DMS 273 (cell line): ENCODE measurements around the gene HK1.
"Not testable (repeated sequence)": the region's sequence is repeated elsewhere in the genome, so short reads cannot be mapped to it uniquely, and the experiment has no call there.

Experiments used
- DNase-seq: peaks from one replicate; lab custom pipeline; 2025; ENCODE audit not compliant: unreplicated experiment; lab: John Stamatoyannopoulos, UW

HK1 gene

DNA sequence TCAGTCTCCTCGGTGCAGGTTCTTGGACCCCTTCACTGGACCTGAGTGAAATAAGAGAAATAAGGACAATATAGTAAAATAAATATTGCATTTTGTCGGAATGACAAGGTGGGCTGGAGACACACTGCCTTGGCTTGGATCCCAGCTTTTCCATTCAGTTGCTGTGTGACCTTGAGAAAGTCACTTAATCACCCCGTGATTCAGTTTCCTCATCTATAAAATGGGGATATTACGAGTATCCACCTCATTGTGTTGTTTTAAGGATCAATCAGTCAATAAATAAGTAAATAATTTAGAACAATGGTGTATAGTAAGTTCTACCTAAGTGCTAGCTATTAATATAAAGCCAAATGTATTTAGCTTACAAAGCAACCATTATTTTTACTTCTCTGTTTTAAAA lies 29.1 kb downstream of the HK1 start:
- no peak for DNase-seq

DNA sequence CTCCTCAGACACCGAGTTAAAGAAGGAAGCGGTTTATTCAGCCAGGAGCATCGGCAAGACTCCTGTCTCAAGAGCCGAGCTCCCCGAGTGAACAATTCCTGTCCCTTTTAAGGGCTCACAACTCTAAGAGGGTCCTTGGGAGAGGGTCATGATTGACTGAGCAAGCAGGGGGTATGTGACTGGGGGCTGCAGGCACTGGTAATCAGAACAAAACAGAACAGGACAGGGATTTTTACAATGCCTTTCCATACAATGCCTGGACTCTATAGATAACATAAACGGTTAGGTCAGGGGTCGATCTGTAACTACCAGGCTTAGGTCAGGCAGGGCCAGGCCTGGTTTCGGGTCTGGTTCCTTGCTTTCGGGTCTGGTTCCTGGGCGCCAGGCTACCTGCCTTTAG lies 30.0 kb downstream of the HK1 start:
- DNase-seq: not testable (repeated sequence)

DNA sequence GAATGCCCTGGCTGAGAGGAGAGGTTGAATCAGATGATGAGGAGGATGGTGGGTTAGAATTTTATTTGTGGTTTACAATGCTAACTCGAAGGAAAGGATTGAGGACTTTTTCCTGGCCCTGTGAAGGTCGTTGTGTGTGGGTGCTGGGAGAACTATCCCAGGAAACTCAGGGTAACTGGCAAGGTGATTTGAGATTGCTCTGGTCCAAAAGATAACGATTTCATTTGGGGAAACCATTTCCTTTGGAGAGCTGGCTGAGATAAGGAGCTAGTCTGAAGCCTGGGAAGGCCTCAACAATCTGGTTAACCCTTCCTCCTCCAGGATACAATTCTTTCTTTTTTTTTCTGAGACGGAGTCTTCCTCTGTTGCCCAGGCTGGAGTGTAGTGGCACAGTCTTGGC lies 33.0 kb downstream of the HK1 start:
- no peak for DNase-seq

DNA sequence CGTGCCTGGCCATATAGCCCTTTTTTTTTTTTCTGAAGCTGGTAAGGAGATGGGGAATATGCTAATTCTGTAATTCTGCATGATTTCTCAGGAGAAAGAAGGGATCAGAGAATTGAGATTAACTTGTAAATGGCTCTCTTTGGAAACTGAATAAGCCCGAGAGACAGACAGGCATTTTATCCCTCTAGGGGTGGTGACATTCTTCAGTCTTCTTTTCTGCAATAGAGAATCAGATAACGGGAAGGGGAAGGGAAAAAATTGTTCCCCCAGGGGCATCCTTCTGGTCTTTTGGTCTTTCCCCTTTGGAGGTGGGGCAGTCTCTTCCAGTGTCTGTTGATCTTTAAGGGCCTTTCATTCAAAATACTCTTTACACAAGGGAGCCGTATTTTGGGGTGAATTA lies 34.2 kb downstream of the HK1 start:
- no peak for DNase-seq

DNA sequence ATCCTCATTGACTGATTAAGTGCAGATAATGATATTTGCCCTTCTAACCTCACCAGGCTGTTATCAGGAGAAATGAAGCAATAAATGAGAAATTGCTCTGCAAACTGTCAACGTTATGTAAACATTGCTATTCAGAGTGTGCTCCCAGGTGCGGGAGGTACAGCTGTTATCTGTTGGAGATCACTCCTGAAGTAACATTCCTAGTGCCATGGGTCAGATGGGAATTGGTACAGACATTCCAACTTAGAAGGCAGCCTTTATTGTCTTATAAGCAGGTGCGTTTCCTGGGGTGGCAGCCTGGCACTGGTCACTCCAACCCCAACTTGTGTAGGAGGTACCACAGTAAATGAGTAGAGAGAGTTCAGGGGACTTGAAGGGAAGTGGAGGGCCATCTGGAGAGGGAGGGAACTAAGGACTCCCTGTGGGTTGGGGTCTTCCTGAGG lies 36.8 kb downstream of the HK1 start:
- DNase-seq: no peak

DNA sequence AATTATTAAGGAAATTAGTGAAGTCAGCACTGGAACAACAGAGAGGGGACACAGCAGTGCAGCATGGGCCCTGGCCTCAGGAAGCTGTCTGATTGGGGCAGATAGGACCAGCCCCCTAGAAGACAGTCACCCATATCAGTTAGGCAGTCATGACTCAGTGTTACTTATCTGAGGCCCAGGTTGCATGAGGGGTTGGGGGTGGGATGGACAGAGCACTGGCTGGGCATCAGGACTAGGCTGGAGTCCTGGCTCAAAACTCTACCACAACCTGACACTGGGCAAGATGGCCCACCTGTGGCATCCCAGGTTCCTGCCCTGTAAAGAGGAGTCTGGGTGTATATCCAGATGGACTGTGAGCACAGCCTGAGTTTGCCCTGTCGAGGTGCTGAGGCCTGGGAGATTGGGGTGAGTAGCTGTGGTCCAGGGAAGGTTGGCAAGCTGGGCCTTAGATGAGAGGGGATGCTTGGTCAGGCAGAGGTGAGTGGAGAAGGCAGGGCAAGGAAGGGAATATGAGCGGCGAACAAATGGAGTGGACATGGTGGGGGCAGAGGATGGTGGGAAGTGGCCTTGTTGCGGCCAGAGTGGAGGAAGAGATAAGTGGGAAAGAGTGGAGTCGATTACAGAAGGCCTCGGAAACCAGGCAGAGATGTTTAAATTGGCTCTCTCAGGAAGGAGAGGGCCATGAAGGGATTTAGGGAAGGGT lies 37.5 kb downstream of the HK1 start:
- DNase-seq: no peak

DNA sequence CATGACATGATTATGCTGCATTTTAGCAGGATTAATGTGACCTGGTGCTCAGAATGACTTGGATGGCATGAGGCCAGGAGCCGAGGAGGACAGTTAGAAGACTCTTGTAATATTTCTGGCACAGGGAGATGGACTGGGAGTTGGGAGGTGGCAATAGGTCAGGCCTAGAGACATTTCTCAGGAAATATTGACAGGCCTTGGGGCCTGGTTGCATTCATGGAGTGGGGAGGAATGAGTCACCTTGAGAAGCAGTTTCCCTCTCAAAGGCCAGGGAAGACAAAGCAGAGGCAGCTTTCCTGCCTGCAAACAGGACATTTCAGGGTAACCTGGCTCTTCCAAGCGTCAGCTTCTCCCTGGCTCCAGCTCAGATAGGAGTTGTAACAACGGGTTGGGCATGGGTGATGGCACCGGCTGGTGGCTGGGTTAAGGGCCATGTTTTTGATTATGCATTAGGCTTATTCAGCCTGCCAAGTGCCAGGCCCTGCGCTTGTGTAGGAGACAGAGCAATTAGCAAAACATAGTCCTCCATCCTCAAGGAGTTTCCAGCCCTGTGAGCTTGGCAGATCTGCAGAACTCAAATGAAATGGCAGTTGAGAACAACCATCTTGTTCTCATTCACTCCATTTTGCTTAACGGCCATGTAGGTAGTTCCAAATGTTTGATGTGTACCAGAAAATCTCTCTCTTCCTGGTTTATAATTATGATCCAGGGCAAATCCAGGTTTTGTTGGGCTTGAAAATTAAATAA lies 38.2 kb downstream of the HK1 start:
- DNase-seq: no peak

DNA sequence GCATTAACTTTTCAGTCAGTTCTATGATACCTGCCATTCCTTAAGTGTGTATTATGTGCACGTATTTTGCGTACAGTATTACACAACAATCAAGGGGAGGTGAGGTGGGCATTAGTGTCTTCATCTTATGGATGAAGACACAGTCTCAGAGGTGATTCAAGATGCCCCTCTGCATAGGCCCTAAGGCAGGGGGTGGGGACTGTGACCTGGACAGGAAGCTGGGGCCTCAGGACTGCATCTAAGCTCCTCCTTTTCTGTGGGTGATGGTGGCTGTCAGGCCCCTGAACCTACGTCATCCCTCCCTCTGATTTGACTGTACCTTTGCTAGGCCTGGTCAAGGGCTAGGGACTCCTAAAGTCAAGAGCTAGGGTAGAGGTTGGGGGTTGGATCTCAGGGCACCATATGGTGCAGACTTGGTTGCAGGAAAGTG lies 38.9 kb downstream of the HK1 start:
- no peak for DNase-seq

DNA sequence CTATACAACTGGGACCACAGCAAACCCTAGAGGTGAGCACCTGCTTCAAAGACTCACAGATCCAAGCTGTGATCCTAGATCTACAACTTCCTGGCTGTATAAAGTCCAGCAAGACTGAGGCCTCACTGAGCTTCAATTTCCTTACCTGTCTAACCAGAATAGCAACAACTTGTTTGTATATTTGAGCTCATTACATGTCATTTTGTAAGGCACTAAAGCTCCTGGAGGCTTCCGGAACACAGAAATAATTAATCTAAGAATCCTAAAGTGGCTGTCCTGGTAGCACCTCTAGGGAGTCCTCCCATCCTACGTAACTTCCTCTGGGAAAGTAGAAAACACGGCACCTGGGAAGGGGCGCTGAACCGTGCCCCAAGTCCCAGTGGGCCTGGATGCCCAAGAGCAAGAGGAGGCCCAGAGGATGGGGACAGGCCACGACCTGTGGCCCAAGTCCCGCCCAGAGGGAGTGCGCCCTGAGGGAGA lies 39.4 kb downstream of the HK1 start:
- no peak for DNase-seq

DNA sequence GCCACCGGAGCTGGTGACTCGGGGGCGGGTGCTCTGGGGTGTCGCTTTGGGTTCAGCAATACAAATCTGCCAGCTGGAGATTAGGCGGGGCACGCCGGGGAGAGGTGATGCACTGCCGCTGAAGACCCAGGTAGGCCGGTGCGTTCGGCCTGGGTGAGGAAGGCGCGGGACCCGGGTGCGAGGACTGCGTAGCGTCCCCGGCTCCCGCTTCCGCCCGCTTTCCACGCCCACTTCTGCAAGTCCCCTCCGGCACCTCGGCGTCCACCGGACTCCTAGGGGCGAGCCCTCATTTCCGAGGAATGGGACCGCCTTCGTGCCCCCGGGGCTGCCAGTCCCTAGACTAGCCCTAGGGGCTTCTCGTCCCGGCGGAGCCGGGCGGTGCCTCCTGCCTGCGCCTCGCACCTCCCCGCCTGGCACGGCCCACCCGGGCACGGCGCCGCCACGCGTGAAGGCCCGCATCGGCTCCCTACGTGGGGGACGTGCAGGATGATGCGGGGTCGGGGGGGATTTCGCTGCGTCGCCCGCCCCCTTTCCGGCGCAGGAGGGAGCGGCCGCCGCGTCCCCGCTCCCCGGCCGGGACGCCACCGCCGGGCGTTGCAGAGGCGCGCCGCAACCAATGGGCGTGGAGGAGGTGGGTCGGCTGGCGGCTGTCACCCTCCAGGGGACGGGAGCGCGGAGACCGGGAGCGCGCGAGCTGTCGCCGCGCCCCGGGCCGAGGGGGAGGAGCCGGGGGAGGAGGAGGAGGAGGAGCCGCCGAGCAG lies 40.0 kb downstream of the HK1 start:
- DNase-seq: peak; percentile 91

DNA sequence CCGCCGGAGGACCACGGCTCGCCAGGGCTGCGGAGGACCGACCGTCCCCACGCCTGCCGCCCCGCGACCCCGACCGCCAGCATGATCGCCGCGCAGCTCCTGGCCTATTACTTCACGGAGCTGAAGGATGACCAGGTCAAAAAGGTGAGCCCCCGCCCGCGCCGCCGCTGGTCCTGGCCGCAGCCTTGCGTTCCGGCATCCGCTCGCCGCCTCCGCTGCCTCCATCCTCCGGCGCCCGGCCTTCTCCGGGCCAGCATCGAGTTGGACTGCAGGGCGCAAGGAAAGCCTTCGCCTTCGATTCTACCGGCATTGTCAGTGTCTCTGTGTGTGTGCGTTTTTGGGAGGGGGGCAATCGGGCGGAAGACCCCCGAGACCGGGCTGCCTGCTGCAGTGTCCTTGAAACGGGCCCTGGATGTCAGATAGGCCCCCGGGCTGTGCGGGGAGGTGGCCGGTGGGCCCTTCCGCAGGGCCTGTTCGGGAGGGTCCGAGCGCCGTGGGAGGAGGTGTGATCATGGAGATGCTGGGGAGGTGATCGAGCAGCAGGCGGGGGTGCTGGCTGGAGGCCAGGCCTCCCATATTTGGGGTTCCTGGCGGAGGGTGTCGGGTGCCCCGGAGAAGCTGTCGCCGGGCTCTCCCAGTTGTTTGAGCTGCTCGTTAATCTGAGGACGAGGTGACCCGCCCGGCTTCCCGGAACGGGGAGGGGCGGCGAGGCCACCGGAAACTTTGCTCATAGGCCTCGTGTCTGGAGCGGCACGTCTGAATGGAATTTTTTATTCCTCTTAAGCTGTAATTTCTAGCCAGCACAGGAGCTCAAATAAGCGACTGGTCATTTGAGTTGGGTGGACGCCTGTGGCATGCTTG lies 40.8 kb downstream of the HK1 start:
- peak; percentile 74 for DNase-seq

DNA sequence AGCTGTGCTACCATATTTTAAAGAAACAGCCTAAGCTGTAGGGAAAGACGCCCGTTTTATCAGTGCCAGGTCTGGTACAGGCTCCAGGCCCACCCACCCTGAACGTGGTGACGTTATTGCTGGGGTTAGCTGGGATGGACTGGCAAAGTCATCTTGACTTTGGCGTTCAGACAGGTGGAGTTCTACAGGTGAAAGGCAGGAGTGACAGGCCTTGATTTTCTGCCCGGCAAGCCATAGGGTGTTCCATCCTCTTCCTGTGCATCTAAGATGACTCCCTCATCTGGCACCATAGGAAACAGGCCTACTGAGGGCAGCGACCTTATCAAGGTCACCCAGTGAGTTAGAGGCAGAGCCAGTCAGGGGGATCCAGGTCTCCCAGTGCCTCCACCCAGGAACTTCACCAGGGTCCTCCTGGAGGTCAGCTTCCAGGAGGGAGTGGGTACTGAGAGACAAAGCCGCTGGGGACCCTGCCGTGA lies 41.6 kb downstream of the HK1 start:
- peak; percentile 31 for DNase-seq

DNA sequence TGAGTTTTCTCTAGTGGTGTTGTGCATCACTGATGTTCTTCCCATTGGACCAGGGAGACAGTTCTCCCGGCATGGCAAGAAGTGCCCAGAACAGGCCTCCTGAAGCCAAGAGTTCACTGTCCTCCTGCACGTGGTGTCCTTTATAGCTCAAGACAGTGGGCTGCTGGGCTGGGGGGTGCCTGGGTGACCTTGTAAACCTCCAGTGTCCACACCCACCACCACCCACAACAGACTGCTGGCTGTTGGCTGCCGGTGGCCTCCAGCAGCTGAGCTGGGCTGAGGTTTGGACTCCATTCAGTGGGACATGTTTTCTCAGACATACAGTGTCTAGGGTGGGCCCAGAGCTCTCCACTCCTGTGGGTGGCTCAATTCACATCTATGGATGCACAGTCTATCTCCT lies 42.2 kb downstream of the HK1 start:
- no peak for DNase-seq

DNA sequence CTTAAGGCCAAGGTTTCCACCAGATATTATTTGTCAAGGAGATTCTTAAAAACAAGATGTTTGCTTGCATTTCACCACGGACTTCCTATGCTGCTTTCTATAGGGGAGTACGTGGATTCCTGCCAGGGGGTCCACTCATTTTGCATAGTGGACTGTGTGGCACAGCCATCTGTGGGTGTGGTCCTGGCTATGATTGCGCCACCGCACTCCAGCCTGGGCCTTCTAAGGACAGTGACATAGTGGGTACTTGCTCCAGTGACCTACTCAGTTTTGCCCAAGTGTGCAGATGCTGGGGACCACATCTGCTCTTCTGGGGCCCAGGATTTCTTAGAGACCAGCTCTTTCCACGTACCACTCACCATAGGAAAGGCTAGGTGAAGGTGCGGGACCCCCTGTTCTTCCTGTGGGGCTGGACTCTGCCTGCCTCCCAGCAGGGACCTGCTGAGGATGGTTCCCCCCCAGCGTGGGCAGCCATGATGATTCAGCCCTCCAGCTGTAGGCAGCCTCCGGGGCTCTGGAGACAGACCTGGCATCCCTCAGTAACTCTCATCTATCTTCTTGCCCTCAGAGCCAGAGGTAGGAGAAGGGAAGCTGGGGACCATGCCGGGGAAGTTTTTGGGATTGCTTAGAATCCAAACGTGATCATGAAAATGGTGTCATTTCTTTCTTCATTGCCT lies 42.9 kb downstream of the HK1 start:
- no peak for DNase-seq

DNA sequence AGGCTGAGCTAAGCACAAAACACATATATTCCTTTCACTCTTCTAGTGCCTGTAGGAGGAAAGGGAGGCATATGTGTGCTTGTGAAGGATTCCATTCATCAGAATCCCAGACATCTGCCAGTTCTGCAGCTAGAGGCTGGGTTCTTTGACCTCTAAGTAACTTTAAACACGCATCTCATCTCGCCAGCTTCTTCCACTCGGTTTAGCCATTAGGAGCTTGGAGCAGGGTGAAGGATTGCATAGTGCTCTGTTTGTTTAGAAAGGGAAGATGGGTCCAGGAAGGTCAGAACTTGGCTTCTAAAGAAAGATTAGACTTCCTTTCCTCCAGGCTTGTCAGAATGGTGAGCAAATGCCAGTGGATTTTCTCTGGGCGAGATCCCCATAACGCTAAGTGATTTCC lies 43.6 kb downstream of the HK1 start:
- peak; percentile 71 for DNase-seq

DNA sequence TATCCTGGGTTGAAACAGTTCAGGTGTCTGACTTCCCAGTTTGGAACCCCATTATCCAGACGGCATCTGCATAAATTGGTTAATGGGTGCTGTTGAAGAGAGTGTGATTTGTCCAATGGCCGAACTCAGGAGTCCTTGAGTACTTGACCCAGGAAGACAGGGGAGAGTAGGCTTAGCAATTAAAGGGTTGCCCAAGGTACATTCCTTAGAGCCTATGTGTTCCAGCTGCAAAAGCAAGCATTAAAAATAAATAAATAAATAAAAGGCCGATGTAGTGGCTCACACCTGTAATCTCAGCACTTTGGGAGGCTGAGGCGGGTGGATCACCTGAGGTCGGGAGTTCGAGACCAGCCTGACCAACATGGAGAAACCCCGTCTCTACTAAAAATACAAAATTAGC lies 44.0 kb downstream of the HK1 start:
- not testable (repeated sequence) for DNase-seq

DNA sequence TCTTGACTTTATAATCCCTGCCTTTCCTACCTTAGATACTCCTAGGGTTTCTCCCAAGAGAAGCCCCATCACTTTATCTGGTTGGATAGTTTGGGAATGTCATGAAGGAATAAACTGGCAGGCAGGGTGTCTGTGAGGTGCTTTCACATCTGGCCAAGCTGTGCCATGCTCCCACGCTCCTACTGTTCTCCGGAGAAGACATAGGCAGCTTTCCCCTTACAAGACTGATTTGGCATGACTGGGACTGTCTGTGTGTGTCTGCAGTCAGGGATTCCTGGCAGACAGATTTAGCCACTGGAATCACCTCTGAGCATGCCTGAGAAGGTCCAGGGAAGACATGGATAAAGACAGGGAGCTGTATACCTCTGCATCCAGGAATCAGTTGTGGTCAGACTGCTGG lies 45.3 kb downstream of the HK1 start:
- DNase-seq: peak; percentile 34

DNA sequence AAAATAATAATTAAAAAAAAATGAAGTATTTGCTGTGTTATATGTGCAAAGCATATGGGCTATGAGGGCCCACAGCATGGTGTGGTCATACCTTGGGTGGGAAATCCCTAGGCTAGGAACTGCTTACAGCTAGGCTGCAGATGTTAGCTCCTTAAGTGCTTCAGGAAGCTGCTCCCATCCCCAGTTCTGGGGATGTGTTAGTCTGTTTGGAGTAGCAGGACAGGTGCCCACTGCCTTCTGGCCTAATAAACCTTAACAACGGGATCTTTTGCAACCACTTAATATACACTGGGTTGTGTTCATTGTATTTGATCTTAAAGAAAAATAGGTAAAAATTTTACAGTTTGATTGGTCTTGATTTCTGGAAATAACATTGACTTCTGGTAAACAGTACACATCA lies 46.3 kb downstream of the HK1 start:
- DNase-seq: peak; percentile 65

DNA sequence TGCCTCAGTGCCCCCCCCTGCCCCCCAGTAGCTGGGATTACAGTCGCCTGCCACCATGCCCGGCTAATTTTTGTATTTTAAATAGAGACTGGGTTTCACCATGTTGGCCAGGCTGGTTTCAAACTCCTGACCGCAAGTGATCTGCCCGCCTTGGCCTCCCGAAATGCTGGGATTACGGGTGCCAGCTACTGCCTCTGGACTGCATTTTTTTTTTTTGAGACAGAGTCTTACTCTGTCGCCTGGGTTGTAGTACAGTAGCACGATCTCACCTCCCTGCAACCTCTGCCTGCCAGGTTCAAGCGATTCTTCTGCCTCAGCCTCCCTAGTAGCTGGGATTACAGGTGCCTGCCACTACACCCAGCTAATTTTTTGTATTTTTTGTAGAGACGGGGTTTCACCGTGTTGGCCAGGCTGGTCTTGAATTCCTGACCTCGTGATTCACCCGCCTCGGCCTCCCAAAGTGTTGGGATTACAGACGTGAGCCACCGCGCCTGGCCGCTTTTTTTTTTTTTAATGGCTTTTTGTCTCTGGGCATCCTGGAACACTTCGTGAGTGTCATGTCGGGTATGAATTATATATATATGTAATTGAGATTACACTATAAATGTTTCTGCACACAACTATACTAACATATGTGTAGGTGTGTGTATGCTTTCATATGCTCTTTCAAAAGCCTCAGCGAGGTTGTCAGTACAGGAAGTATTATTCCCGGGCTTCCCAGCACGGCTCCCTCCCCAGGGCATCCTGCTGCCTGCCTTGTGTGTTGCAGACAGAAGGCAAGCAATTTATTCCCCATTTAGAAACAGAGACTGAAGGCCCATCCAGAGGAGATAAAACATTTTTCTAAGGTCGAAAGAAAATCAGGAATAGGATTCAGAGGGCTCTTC lies 47.6 kb downstream of the HK1 start:
- DNase-seq: peak; percentile 73
